Activated naive CD4-positive, alpha-beta T cell treated with anti-CD3 and anti-CD28 coated beads, Interleukin-2, amount 50 U/mL, for 72 hours (primary cell): ENCODE results near the gene TUBB4A. TPM values are rescaled to one million over a fixed set of nuclear protein-coding genes. Genes with fewer than 3 reads are reported as not detected.

Experiments
- ATAC-seq, 2 donors: fragments of 150-1000 bp; cut with Tn5 transposase; 2 replicates each; pipeline ENCODE4 v1.10.0; 2021; ENCODE audit warnings: mild to moderate bottlenecking in 2 of 2, moderate library complexity in 2 of 2
- DNase-seq, 2 donors: peaks; one replicate each; pipeline ENCODE4 v3.0.0; 2021 to 2022; ENCODE audit warnings: low spot score in 2 of 2
- H3K27ac Mint-ChIP-seq, 2 donors: one replicate each; pipeline ENCODE4 v1.8.0; 2022; ENCODE audit warnings: mild to moderate bottlenecking in 2 of 2, mixed read lengths in 2 of 2
- H3K36me3 Mint-ChIP-seq, 2 donors: one replicate each; pipeline ENCODE4 v1.8.0; 2022; ENCODE audit warnings: mixed read lengths in 2 of 2
- H3K9me3 Mint-ChIP-seq, 2 donors: one replicate each; pipeline ENCODE4 v1.8.0; 2022; ENCODE audit warnings: mixed read lengths in 2 of 2
- total RNA-seq, 2 donors: library from RNA; stranded (reverse); gene quantifications; one replicate each; pipeline ENCODE4 v1.2.3, GENCODE V29; 2022

The TUBB4A gene
- total RNA-seq, 2 donors from 2014 or later, result 2.6 to 9.4 TPM

DNA sequence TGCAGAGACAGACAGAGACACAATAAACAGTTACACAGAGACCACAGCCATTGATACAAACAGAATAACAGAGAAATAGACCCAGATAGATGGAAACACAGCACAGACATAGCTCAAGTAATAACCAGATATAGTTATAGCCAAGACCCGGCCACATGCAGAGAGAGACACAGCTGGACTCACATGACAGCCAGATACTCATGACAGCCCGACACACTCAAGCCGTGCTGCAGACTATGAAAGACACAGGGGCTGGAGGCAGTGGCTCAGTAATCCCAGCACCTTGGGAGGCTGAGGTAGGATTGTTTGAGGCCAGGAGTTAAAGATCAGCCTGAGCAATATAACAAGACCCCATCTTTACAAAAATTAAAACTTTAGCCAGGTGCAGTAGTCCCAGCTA, 18.9 kb downstream of the TUBB4A start:
- no peaks in the 10 kb centered on the region for H3K9me3 Mint-ChIP-seq
- ATAC-seq (no peak), DNase-seq (no peak)
- H3K27ac Mint-ChIP-seq, result peak overlapping the region in 1 of 2 donors; percentile 99
- H3K36me3 Mint-ChIP-seq, result no peaks in the 10 kb centered on the region

DNA sequence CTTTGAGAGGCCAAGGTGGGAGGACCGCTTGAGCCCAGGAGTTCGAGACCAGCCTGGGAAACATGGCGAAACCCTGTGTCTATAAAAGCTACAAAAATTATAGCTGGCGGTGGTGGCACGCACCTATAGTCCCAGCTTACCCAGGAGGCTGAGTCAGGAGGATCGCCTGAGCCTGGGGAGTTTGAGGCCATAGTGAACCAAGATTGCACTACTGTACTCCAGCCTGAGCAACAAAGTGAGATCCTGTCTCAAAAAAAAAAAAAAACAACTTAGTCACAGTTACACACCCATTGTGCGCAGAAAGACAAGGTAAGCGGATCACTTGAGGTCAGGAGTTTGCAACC, 19.8 kb downstream of the TUBB4A start:
- ATAC-seq (peak; percentile 33 to 49), DNase-seq (no peak)
- Mint-ChIP-seq H3K27ac (peak overlapping the region; percentile 98 to 99), H3K36me3 (no peaks in the 10 kb centered on the region), H3K9me3 (no peaks in the 10 kb centered on the region)

DNA sequence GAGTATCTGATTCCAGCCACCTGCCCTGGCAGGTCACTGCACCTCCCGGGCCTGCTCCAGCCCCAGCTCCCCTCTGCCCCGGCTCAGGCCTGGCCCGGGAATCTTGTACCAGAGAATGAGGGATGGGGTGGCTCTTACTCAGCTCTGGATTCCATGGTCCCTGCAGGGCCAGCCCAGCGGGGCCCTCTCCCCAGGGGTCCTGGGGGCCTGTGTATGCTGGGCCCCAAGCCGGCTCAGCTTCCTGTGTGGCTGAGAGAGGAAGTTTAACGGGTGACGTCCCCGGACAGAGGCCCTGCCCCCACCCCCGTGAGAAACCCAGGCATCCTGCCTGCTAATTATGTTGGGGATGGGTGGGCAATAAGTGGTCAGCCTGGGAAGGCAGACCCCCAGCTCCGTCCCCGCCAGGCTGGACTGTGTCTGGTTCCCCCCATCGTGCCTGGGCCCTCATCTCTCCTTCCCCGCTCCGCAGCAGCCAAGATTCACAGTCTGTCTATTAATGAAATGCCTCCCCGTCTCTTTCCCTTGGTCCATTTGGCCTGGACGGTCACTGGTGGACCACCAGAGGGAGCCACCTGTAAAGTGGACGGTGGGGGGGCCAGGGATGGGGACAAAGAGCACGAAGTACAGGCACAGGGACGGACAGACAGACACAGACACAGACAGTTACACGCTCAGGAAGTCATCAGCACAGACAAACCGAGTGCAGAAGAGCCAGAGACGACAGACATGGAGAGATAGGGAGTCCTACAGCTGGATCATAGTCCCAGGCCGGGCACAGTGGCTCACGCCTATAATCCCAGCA, 20.4 kb downstream of the TUBB4A start, which contains the start of gene DENND1C:
TSS of gene DENND1C (minus strand) at position 247 of the 802 bp plus-strand sequence. CDS start at position 155, 92 bp downstream.
- peak; percentile 81 to 85 for ATAC-seq
- Mint-ChIP-seq H3K9me3 (no peaks in the 10 kb centered on the region), H3K27ac (peak within 1 kb of the TSS; percentile 98 to 99), H3K36me3 (no peaks in the 10 kb centered on the region)
- peak; percentile 65 to 77 for DNase-seq

DNA sequence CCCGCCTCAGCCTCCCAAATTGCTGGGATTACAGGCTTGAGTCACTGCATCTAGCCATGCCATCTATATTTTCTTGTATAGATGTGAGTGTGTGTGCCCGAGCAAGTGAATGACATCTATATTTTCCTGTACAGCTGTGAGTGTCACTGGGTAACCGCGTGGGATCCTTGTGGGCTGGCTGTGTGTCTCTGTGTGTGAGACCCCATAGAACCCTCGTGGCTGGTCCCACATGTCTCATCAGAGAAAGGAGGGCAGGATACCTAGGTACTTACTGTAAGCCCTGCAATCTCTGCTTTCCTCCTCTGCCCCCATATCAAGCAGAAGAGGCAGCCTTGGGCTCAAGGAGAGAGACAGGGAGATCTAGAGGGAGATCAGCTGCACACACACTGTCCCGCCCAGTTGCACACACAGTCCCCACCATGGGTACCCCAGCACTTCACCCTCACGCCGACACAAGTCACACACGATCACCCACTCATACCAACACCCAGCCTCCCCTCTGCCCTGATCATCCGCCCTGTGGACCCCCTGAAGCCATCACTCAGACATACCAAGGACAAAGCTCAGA, 21.2 kb downstream of the TUBB4A start:
- Mint-ChIP-seq H3K27ac (peak overlapping the region; percentile 98 to 99), H3K36me3 (peaks cover 0 to 4% of the 10 kb centered on the region in 2 donors), H3K9me3 (no peaks in the 10 kb centered on the region)
- peak; percentile 41 to 56 for ATAC-seq
- no peak for DNase-seq

DNA sequence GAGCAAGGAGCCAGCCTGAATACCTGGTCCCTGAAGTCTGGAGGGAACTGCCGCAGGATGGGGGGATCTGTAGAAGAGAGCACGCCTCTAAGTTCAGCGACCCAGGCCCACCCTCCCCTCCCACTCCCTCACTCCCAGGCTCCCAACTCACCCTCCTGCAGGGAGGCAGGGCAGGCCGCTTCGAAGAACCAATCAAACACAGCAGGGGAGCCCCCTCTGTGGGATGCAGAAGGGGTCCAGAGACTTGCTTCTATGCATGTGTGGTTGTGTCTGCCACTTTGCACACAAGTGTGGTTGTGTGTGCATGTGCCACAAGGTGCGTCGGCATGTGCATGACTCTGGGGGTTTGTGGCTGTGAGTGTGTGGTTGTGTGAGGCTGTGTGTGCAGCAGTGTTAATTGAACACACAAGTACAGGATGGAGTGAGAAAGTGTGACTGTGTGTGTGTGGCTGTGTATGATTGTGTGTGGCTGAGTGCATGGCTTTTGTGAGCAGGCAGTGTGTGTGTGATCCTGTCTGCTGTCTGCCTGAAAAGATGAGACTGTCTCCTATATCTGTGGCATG, 22.2 kb downstream of the TUBB4A start:
- ATAC-seq, result no peak
- Mint-ChIP-seq H3K27ac (peak overlapping the region; percentile 88 to 99), H3K9me3 (no peaks in the 10 kb centered on the region), H3K36me3 (peaks cover 0 to 5% of the 10 kb centered on the region in 2 donors)
- no peak for DNase-seq

DNA sequence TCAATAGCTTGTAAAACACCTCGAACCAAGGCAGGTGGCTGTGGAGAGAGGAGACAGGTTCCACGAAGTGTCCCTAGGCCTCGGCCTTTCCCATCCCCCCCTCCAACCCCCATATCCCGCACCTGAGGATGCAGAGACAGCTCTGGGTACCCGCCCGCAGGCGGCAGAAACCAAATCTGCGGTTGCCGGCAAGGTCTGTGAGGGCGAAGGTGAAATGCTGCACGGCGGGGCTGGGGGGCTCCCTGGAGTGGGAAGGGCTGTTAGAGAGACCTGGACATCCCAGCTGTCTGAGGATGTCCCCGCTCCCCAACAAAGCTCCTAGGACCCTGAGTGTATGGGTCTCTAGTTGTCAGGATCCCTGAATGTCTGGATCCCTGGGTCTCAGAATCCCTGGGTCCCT, 23.3 kb downstream of the TUBB4A start:
- H3K36me3 Mint-ChIP-seq, result peaks cover 0 to 5% of the 10 kb centered on the region in 2 donors
- no peaks in the 10 kb centered on the region for H3K9me3 Mint-ChIP-seq
- DNase-seq (no peak), ATAC-seq (no peak)
- no peak overlapping the region for H3K27ac Mint-ChIP-seq

DNA sequence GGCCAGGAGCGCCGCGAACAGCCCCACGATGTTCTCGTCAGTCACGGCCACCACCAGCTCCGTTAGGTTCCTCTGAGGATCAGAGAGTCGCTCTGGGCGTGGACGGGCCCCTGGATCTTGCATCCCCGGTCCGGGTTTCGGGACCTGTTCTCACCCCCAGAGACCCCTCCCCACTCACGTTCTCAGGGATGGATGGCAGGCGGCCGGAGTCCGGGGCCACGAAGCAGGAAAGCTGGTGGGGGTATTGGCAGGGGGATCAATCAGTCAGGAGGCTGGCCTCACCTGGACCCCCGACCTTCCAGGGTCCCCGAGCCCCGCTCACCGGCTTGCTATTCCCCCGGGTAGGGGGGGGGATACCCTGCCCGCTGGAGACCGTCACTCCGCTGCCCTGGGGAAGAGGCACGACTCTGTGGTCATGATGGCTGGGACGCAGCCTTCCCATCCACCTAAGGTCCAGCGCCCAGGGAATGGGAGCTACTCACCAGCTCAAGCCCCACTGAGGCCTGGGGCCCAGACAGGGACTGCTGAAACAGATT, 25.1 kb downstream of the TUBB4A start:
- no peaks in the 10 kb centered on the region for H3K9me3 Mint-ChIP-seq
- no peak overlapping the region for H3K27ac Mint-ChIP-seq
- no peak for DNase-seq

DNA sequence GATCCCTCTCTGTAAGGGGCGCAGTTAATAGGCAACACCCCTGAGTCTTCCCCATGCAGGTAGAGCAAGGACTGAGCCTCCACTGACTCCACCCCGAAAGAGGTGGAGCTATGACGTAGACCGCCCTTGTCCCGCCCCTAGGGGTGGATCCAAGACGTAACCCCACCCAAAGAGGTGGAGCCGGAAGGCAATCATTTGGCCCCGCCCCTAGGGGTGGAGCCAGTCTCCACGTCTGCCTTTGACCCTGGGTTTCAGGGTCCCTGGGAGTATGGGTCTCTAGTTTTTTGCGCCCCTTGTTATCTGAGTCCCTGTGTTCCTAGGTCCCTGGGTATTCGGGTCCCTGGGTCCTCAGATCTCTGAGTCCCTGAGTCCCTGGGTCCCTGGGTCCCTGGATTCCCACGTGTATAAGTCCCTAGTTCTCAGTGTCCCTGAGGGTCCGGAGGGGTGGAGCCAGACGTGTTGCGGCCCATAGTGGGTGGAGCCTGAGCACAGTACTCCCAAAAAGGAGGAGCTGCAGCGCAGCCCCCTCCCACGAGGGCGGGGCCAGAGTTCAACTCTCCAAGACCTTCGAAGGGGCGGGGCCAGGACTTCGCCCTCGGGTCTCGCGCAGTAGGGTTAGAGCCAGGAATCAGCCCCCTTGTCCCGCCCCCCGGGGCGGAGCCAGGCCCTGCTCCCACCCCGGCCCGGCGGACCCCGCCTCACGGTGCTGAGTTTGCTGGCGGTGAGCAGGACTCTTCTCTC, 25.8 kb downstream of the TUBB4A start:
- DNase-seq, result peak in 1 of 2 donors; percentile 85
- no peaks in the 10 kb centered on the region for H3K9me3 Mint-ChIP-seq
- H3K27ac Mint-ChIP-seq, result no peak overlapping the region
- peaks cover 0 to 5% of the 10 kb centered on the region in 2 donors for H3K36me3 Mint-ChIP-seq
- peak; percentile 65 to 88 for ATAC-seq

More for the DNA sequence above, 25.1 kb downstream of the TUBB4A start:
- peaks cover 0 to 5% of the 10 kb centered on the region in 2 donors for H3K36me3 Mint-ChIP-seq
- no peak for ATAC-seq

DNA sequence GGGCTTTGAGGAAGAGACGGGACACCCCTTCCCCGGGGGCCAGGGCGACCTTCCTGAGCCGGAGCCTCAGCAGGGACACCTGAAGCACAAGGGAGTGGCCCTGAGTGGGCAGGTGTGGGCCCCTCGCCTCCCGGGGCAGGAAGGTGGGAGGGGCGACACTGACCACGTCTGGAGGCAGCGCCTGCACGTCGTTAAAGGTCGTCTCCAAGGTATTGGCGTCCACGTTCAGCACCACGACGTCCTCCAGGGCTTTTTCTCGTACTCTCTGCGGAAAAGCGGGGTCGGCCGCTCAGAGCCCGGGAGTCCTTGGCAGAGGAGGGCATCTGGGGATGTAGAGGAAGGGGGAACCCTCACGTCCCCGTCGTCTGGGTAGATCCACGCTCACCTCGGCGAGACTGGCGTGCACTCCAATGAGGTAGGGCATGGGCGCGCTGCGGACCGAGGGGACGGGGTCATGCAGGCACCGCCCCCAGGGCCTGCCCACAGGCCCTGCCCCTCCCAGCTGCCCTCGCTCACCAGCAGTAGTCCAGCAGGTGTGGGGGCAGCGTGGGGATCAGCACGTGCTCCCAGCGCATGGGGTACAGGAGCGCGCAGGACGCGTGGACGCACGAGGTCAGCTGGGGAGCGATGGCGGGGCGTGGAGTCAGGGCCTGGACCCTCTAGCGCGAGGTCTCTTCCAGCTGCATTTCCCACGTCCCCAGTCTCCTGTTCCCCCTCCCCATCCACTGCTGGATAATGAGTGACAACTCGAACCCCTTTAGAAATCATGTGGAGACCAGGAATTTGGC, 26.6 kb downstream of the TUBB4A start:
- H3K27ac Mint-ChIP-seq, result no peak overlapping the region
- no peak for ATAC-seq
- peaks cover 0 to 5% of the 10 kb centered on the region in 2 donors for H3K36me3 Mint-ChIP-seq
- H3K9me3 Mint-ChIP-seq, result no peaks in the 10 kb centered on the region
- no peak for DNase-seq

DNA sequence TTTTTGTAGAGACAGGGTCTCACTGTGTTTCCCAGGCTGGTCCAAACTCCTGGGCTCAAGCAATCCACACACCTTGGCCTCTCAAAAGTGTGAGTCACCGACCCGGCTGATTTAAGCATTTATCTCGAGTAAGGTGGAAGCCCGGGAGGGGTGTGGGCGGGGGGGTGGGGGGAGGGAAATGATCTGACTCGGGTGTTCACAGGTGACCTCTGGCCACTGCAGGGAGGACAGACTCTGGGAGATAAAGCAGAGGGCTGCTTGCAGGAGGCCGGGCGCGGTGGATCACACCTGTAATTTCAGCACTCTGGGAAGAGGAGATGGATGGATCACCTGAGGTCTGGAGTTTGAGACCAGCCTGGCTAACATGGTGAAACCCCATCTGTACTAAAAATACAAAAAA, 28.5 kb downstream of the TUBB4A start:
- ATAC-seq, result no peak
- H3K9me3 Mint-ChIP-seq, result no peaks in the 10 kb centered on the region
- H3K27ac Mint-ChIP-seq, result peak overlapping the region in 1 of 2 donors; percentile 27
- H3K36me3 Mint-ChIP-seq, result peaks cover 0 to 5% of the 10 kb centered on the region in 2 donors
- DNase-seq, result no peak

DNA sequence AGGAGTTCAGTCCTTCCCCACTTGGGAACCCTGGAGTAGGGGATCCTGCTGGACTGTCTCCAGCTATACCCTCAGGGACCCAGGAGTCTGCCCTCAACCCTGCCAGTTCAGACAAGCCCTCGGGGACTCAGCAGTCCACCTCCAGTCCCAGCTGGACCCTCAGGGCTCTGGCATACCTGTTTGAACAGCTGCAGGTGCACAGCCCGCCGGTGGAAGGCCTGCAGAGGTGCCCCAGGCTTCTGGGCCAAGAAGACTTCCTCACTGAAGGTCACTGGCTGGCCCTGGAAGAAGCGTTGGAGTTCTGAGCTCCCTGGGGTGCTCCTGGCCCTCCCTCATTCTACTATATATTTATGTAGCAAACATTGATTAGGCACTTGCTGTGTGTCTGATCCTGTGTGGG, 29.4 kb downstream of the TUBB4A start:
- ATAC-seq (no peak), DNase-seq (no peak)
- Mint-ChIP-seq H3K9me3 (no peaks in the 10 kb centered on the region), H3K27ac (no peak overlapping the region), H3K36me3 (peaks cover 0 to 8% of the 10 kb centered on the region in 2 donors)

DNA sequence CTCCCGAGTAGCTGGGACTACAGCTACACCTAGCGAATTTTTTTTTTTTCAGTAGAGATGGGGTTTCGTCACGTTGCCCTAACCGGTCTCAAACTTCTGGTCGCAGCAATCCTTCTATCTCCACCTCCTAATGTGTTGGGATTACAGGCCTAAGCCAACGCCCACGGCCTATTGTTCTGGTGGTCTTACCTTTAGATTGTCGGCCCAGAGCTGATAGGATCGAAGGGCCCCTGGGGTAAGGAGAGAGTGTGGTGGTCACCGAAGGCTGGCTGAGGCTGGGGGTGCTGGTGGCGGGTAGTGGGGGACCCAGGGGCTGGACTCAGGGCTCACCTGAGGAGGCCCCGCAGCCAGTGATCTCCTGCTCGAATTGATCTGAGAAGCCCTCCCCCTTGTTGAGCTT, 31.0 kb downstream of the TUBB4A start:
- no peak for ATAC-seq
- no peak overlapping the region for H3K27ac Mint-ChIP-seq
- DNase-seq, result no peak
- H3K9me3 Mint-ChIP-seq, result no peaks in the 10 kb centered on the region
- peaks cover 0 to 8% of the 10 kb centered on the region in 2 donors for H3K36me3 Mint-ChIP-seq

DNA sequence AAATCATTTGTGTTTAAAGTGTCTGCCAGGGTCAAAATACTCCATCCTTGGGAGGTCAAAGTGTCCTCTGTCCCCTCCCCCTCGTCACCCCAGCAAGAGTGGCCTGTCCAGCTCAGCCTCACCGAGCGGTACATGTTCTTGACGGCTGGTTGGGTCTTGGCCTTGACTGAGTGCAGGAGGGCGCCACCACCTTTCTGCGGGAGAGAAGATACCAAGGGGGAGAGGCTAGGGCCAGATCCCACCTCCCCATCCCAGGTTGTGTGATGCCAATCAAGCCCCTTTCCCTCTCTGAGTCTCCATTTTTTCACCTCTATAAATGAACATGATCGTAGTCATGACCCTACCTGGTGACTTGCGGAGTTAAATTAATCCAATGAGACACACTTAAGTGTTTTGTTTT, 31.9 kb downstream of the TUBB4A start:
- peaks cover 0 to 6% of the 10 kb centered on the region in 2 donors for H3K36me3 Mint-ChIP-seq
- peak overlapping the region in 1 of 2 donors; percentile 14 for H3K27ac Mint-ChIP-seq
- no peak for ATAC-seq
- no peak for DNase-seq
- H3K9me3 Mint-ChIP-seq, result no peaks in the 10 kb centered on the region

DNA sequence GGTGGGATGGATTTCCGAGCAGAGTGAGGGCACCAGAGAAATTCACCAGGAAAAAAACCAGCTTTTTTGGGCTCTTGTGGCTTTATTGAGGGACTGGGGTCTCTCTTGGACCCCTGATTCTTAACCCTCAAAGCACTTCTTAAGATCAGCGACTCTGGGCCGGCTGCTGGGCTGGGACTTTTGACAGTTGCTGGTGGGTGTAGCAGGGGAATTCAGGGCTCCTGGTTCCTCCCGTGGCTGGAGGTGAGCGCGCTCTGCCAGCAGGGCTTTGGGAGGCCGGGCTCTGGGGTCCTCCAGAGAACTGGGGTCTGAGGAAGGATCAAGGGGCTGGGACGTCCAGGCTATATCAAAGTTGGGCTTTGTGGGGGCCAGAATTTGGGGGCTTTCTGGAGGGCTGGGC, 34.7 kb downstream of the TUBB4A start:
- H3K27ac Mint-ChIP-seq, result peak overlapping the region in 1 of 2 donors; percentile 55

DNA sequence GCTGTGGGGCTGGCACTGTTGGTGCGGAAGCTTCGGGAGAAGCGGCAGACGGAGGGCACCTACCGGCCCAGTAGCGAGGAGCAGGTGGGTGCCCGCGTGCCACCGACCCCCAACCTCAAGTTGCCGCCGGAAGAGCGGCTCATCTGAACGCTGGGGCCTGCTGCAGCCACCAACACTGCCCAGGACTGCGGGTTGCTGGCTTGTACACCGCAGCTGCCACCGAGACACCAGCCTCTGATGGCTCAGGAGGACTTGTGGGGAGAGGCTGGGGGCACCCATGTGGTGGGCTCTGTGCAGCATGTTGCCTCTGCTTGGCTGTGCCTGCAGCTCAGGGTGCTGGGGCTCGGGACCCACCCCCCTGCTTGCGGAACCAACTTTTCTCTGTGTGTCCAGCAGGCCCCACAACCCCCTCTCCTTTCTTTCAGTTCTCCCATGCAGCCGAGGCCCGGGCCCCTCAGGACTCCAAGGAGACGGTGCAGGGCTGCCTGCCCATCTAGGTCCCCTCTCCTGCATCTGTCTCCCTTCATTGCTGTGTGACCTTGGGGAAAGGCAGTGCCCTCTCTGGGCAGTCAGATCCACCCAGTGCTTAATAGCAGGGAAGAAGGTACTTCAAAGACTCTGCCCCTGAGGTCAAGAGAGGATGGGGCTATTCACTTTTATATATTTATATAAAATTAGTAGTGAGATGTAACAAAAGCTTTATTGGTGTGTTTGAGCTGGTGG, 35.4 kb downstream of the TUBB4A start:
- Mint-ChIP-seq H3K9me3 (no peaks in the 10 kb centered on the region), H3K36me3 (peaks cover 0 to 6% of the 10 kb centered on the region in 2 donors), H3K27ac (peak overlapping the region in 1 of 2 donors; percentile 55)
- no peak for DNase-seq
- ATAC-seq, result no peak

More for the DNA sequence above, 34.7 kb downstream of the TUBB4A start:
- peaks cover 0 to 6% of the 10 kb centered on the region in 2 donors for H3K36me3 Mint-ChIP-seq
- no peak for DNase-seq
- H3K9me3 Mint-ChIP-seq, result no peaks in the 10 kb centered on the region
- ATAC-seq, result no peak
